ENCODE data around the gene PWWP2A.
"Not testable (repeated sequence)": the region's sequence is repeated elsewhere in the genome, so short reads cannot be mapped to it uniquely, and the experiment has no call there.

PWWP2A gene

GRCh38 chr5:160076997-160077396 lies 42.3 kb downstream of the PWWP2A start:
- no peak for DNase-seq (ENCODE audit: low read depth in 2 of 2)

DNA sequence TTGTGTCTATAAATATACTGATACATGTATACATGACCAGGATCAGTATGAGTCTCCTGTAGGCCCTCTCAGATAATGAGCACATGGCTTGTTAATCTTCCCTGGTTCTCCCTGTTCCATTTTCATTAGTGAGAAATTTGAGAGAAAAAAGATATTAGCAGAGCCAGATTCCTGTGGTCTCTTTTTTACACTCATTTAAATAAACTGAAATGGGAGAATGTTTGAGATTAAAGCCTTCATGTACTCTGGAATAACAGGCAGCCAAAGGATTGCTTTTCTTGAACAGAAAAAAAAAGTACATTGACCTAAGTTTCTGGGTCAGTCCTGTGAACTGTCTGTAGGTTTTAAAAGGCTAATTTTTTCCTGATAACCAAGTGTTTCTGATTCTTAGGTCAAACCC lies 44.2 kb downstream of the PWWP2A start:
- DNase-seq (ENCODE audit: low read depth in 2 of 2), result no peak

DNA sequence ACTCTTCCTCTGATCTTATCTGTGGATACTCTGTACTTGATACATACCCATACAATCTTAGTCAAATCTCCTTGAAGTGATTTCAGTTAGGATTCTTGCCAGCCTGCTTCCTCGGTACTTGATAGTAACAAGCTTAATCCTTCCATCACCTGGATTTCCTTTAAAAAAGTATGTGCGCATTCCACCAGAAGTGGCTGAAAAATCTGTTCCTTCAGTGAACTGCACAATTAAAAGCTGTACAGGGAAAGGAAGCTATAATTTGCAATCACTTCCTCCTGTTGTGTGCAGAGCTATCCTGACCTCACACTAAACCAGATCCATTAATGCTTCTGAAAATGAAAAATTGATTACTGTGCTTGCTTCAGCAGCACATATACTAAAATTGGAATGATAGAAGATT lies 47.3 kb downstream of the PWWP2A start:
- no peak for DNase-seq (ENCODE audit: low read depth in 2 of 2)

DNA sequence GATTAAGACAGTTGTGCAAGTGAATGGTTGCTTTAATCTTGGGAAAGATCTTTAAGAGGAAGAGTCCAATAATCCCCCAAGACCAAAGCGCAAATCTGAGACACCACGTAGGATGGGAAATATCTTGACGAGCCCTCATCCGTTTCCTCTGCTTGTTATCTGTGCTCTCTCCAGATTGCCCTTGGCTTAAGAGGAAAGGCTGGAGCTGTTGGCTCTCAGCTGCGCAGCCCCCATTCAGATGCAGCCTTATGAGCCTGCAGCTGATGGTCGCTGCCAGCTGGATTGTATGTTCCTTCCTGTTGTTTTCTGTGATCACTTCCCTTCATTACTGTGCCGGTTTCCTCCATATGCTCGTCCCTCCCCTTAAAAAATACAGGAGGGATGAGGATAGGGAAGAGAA lies 47.7 kb downstream of the PWWP2A start:
- no peak for DNase-seq (ENCODE audit: low read depth in 2 of 2)

DNA sequence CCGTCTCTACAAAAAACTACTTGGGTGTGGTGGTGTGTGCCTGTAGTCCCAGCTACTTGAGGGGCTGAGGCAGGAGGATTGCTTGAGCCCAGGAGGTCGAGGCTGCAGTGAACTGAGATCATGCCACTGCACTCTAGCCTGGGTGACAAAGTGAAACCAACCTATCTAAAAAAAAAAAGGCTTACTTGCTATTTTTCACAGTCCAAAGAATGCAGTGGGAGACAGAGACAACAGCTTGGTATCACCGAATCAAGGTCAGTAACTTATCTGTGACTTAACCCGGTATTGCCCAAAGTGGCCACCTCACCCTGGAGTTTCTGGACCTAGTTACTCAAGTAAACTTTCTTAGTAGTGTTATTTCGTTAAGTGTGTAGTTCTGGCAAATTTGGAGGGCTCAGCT lies 50.1 kb downstream of the PWWP2A start:
- not testable (repeated sequence) for DNase-seq (ENCODE audit: low read depth in 2 of 2)

GRCh38 chr5:160064995-160065614 lies 54.1 kb downstream of the PWWP2A start:
- no peak for DNase-seq (ENCODE audit: low read depth in 2 of 2)

DNA sequence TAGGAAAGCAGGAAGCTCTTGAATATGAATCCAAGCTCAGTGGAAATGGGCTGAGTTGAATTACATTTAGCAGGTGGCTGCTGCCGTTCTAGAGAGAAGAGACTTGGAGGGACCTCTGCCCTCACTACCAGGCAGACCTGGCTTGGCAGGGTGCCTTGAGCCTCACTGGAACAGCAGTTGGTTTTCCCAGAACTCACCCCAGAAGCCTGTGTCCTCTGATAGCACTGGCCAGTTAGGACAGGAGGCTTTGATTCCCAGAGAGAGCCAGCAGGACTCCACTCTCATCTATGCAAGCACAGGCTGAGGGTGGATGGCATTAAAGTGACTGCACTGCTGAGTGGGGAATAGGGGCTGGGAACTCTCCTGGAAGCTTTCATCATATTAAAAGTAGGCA lies 54.8 kb downstream of the PWWP2A start:
- DNase-seq (ENCODE audit: low read depth in 2 of 2), result no peak

- DNase-seq (ENCODE audit: low read depth in 2 of 2), result no peak
Observed at GRCh38 chr5:160061770-160062169, 57.5 kb downstream of the PWWP2A start.

DNA sequence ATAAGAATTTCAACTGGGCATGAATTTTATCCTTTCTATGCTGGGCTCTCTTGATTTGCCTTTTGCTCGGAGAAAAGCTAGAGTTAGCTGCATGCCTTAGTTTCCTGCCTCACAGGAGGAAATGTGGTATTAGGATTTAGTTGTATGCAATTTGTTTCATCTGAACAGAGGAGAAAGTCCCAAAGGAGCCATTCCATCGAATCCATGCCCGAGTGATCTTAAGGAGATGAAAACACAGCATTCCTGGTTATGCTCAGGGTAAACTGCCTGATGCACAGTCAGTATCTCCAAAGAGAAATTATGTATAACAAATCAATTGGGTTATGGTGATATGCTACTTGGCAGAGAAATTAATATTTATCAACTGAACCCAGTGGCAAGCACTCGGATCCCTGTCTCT lies 59.2 kb downstream of the PWWP2A start:
- DNase-seq (ENCODE audit: low read depth in 2 of 2), result no peak

DNA sequence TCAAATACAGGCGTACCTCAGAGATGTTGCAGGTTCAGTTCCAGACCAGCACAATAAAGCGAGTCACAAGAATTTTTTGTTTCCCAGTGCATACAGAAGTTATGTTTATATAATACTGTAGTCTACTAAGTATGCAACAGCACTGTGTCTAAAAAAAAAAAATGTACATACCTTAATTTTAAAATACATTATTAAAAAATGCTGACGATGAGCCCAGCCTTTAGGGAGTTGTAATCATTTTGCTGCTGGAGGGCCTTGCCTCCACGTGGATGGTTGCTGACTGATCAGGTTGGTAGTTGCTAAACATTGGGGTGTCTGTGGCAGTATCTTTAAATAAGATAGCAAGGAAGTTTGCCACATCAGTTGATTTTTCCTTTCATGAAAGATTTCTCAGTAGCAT lies 62.0 kb downstream of the PWWP2A start:
- DNase-seq (ENCODE audit: low read depth in 2 of 2), result no peak

DNA sequence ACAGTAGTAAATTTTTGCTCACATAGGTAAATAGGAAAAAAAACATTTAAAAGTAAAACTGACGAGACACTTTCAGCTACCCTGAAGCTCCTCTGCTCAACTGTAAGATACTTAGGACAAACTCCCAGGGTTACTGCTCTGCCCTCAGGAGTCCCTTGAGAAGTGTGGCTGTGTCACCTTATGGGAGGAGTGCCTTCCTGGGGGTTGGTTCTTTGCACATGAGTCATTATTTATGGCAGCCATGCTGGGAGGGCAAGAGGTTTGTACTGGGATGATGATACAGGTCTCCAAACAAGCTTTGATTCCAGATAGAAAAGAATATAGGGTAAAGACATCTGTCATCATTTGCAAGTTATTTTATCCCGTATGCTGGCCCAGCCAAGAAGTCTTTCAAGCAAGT lies 64.4 kb downstream of the PWWP2A start:
- DNase-seq (ENCODE audit: low read depth in 2 of 2), result no peak

DNA sequence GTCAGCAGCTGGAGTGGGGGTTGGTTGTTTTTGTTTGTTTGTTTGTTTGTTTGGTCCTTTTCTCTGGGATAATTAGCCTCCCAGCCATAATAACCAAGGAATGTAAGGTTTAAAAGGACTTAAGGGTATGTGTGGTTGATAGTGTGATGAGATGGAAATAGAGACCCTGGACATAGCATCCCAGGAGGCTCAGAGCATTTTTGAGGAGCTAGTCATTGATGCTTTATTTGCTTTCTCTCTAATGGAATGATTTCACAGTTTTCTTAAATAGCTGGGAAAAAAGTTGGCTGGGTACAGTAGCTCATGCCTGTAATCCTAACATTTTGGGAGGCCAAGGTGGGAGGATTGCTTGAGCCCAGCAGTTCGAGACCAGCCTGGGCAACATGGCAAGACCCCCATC lies 65.2 kb downstream of the PWWP2A start:
- no peak for DNase-seq (ENCODE audit: low read depth in 2 of 2)

DNA sequence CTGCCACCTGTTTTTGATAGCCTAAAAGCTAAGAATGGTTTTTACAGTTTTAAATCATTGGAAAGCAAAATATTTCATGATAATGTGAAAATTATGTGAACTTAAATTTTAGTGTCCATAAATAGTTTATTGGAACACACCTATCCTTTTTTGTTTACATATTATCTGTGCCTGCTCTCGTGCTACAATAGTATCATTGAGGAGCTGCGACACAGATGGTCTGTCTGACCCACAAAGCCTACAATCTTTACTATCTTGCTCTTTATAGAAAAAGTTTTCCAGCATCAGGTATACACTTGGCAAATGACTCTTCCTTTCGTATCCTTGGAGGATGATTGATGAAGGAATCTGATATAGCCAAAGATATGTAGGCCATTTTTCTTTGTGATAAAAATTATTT lies 70.2 kb downstream of the PWWP2A start:
- no peak for DNase-seq (ENCODE audit: low read depth in 2 of 2)

- DNase-seq (ENCODE audit: low read depth in 2 of 2), result no peak
Observed at GRCh38 chr5:160048131-160048530, 71.1 kb downstream of the PWWP2A start.

DNA sequence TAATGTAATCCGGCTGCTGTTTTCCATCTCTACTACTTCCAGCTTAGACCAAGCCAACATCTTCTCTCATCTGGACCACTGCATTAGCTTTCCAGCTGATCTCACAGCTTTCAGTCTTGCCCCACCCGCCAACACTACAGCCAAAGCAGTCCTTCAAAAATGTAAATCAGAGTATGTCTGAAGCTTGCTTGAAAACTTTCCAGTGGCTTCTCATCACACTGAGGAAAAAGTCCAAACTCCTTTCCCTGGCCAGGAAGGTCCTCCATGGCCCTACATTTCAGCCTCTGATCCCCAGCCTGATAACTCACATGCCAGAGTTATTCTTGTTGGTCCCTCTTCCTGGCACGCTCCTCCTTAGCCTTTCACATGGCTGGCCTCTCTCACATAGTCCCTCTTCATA lies 71.8 kb downstream of the PWWP2A start:
- DNase-seq (ENCODE audit: low read depth in 2 of 2), result no peak

GRCh38 chr5:160044967-160045366 lies 74.3 kb downstream of the PWWP2A start:
- DNase-seq (ENCODE audit: low read depth in 2 of 2), result no peak

- DNase-seq (ENCODE audit: low read depth in 2 of 2), result no peak
Observed at GRCh38 chr5:160044391-160044804, 74.9 kb downstream of the PWWP2A start.

DNA sequence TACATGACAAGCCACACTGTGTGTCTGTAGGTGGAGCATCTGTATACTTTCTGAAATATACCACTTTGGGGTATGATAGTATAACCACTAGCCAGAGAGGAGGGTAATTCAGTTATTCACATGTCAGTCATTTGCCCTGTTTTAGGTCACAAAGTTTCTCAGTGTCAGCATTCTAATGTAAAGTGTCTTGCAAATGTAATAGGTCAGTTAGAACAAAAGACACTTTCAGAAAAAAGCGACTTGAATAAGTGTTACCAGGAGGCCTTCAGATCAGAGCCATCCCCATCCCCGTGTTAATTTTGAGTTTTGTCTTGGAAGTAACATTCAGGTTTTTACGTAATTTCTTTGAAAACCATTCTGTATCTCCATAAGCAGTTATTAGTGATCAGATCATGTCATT lies 76.6 kb downstream of the PWWP2A start:
- no peak for DNase-seq (ENCODE audit: low read depth in 2 of 2)

Data from stimulated activated CD8-positive, alpha-beta memory T cell treated with anti-CD3 and anti-CD28 coated beads, Interleukin-15, amount 100 ng/mL, for 48 hours (primary cell).